ENCODE data around the gene HTT.

Gene HTT

DNA sequence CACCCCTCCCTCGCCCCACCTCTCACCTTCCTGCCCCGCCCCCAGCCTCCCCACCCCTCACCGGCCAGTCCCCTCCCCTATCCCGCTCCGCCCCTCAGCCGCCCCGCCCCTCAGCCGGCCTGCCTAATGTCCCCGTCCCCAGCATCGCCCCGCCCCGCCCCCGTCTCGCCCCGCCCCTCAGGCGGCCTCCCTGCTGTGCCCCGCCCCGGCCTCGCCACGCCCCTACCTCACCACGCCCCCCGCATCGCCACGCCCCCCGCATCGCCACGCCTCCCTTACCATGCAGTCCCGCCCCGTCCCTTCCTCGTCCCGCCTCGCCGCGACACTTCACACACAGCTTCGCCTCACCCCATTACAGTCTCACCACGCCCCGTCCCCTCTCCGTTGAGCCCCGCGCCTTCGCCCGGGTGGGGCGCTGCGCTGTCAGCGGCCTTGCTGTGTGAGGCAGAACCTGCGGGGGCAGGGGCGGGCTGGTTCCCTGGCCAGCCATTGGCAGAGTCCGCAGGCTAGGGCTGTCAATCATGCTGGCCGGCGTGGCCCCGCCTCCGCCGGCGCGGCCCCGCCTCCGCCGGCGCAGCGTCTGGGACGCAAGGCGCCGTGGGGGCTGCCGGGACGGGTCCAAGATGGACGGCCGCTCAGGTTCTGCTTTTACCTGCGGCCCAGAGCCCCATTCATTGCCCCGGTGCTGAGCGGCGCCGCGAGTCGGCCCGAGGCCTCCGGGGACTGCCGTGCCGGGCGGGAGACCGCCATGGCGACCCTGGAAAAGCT lies at the start of gene HTT, which contains the start of gene HTT-AS:
Gene HTT (plus strand): TSS at position 604 of the 768 bp plus-strand sequence. CDS start 145 bp downstream, at position 749.
Gene HTT-AS (minus strand): TSS at position 461 of the 768 bp plus-strand sequence.
- peak; percentile 92 for DNase-seq (ENCODE audit: low spot score)

- DNase-seq (ENCODE audit: low spot score): no peak
These were observed 48.6 kb upstream of the HTT start for GRCh38 chr4:3025881-3026280.

DNA sequence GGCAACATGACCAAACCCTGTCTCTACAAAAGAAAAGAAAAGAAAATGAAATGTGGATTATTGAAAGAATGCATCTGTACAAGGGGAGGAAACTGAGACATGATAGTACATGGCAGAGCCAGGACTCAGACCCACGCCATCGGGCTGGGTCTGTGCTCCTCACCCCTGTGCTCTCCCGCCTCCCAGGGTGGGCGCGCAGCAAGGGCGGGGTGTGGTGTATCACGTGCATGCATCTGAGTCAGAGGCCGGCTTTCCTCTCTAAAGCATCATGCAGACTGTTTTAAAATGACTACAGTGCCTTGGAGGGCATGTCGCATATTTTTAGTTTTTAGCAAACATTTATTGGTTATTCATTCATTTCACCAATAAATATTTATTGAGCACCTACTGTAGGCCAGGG lies 47.9 kb upstream of the HTT start:
- DNase-seq (ENCODE audit: low spot score): no peak

DNA sequence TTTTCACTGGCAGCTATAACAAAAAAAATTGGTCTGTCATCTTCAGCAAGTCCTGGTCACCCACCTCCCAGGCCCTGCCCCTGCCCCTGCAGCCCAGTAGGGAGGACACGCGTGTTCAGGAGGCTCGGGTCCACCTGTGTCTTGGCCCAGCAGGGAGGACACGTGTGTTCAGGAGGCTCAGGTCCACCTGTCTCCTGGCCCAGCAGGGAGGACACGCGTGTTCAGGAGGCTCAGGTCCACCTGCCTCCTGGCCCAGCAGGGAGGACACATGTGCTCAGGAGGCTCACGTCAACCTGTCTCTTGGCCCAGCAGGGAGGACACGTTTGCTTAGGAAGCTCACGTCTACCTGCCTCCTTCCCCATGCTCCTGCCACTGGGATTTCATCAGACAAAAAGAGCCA lies 45.0 kb upstream of the HTT start:
- DNase-seq (ENCODE audit: low spot score): no peak

DNA sequence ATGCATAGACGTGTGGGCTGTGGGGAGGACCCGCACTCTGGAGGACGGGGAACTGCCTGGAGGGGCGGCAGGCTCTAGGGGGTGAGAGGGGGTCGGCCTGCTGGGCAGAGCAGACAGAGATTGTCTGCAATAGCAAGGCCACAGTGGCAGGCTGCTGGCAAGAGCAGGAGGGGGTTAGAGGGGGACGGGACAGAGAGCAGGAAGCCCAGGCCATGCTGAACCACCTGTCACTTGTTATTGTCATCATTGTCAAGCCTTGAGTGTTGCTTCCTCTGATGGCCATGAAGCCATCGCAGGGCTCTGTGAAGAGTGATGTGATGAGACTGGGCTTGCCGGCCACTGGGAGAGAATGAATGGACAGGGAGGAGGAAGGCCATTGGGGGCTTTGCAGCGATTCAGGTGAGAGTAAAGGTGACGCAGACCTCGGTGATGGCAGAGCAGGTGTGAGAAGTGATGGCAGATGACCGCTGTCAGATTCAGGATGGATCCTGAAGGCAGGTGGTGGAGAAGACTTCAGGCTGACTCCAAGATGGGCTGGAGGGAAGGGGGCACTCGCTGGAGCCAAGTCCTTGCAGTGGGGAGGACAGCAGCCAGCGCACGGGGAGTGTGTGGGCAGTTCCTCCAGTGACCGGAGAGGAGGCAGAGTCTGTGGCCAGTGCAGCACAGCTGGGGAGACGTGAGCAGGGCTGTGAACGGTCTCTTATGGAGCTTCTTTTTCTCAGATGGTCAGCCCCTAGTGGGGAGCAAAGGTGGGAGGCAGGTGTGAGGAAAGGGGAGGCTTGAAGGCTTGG lies 43.7 kb upstream of the HTT start:
- no peak for DNase-seq (ENCODE audit: low spot score)

- no peak for DNase-seq (ENCODE audit: low spot score)
These were observed 43.0 kb upstream of the HTT start for GRCh38 chr4:3031357-3032082.

GRCh38 chr4:3034231-3034630 lies 40.2 kb upstream of the HTT start:
- DNase-seq (ENCODE audit: low spot score): no peak

DNA sequence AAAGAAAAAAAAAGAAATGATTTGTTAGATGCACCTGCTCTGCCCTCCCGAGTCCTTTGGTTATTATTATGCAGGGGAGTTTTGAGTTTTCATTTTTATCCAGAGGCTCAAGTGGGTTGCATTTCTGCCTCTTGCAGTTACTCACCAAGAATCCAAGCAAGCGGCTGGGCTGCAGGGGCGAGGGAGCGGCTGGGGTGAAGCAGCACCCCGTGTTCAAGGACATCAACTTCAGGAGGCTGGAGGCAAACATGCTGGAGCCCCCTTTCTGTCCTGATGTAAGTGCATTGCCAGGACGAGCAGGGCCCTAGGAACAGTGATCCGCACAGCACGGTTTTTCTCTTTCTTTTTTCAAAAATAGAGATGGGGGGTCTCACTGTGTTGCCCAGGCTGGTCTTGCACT lies 39.2 kb upstream of the HTT start:
- DNase-seq (ENCODE audit: low spot score): no peak

DNA sequence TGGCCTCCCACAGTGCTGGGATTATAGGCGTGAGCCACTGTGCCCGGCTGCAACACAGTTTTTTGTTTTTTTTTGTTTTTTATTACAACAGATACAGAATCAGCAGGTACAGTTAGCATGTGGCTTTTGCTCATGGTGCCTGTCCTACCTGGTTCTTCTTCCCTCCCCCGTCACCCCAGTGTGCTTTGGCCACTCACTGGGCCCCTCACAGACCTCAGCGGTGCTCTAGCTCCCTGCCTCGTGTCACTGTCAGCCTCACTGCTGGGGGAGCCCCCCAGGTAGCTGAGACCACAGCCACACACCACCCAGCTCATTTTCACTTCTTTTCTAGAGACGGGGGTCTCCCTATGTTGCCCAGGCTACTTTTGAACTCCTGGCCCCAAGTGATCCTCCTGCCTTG lies 38.8 kb upstream of the HTT start:
- no peak for DNase-seq (ENCODE audit: low spot score)

- no peak for DNase-seq (ENCODE audit: low spot score)
These were observed 38.1 kb upstream of the HTT start for GRCh38 chr4:3036131-3036952.

DNA sequence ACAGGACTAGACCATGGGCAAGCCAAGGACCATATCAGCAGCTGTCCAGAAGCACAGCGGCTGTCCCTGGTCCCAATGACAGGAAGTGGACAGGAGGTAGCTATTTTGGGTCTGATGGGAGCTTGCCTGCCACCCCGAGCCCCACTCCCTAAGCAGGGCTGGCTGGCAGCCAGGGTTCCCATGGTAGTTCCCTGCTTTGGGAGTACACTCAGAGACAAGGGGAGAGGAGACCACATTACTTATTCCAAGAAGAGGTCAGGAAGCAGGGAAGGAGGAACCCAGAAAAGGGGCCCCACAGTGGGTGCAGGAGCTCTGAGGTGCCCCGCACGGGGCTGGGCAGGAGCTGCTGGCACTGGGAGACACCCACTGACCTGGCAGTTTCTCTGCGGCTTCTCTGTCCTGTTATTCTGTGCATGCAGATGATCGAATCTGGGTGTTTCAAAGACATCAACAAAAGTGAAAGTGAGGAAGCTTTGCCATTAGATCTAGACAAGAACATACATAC lies 36.5 kb upstream of the HTT start:
- no peak for DNase-seq (ENCODE audit: low spot score)

GRCh38 chr4:3039706-3040366 lies 34.6 kb upstream of the HTT start:
- no peak for DNase-seq (ENCODE audit: low spot score)

GRCh38 chr4:3040452-3041191 lies 33.9 kb upstream of the HTT start:
- DNase-seq (ENCODE audit: low spot score): no peak

GRCh38 chr4:3041192-3042142 lies 33.0 kb upstream of the HTT start:
- DNase-seq (ENCODE audit: low spot score): no peak

DNA sequence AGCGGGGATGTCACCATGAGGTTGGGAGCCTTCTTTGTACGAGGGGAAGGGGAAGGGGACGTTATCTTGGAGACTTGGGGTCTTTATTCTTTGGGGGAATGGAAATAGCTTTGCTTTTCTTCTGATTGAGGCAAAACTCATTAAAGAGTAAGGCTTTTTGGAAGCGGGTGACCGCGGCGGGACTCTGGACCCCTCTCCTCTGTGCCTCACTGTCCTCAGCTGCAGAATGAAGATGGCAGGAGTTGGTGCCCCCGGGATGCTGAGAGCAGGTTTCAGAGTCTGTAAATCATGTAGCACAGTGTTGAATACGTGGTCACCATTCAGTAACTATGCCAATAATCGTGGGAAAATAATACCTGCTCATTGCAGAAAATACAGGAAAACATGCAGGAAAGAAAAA lies 32.3 kb upstream of the HTT start:
- DNase-seq (ENCODE audit: low spot score): no peak

GRCh38 chr4:3043282-3044020 lies 31.0 kb upstream of the HTT start:
- DNase-seq (ENCODE audit: low spot score): no peak

- no peak for DNase-seq (ENCODE audit: low spot score)
These were observed 29.3 kb upstream of the HTT start for GRCh38 chr4:3044870-3045819.
